Endothelial cell of umbilical vein (primary cell): ENCODE results near the gene RNF213. TPM values are rescaled to one million over a fixed set of nuclear protein-coding genes. Genes with fewer than 3 reads are reported as not detected.
A peak's percentile ranks its signal among the peaks of the same experiment; 100 is the strongest.

Source experiments
- BruUV-seq: library from RNA; stranded (reverse); fragments of 400-500 nt; replicated peaks from 2 replicates; lab custom pipeline; 2021; lab: Mats Ljungman, UMichigan
- CTCF ChIA-PET: fragments of 300-600, 350-600 bp; sonication (Branson Sonifier 250); formaldehyde crosslinking; loops from one replicate; lab custom pipeline; 2021; ENCODE audit warnings: antibody characterized with exemption, inconsistent platforms; lab: Charles Lee
- POLR2A ChIA-PET: fragments of 300-600, 350-600 bp; sonication (Branson Sonifier 250); formaldehyde crosslinking; loops from one replicate; lab custom pipeline; 2021; ENCODE audit warnings: antibody characterized with exemption, inconsistent platforms; lab: Charles Lee
- DNase-seq: peaks from one replicate; pipeline ENCODE4 v3.0.0-alpha.2; 2011; ENCODE audit warnings: low read depth, low spot score
- FAIRE-seq: peaks from 2 replicates; lab custom pipeline; 2011; peaks lifted over from hg19 to GRCh38; lab: Jason Lieb, UNC
- H2AFZ ChIP-seq: 2 replicates; pipeline ENCODE4 v1.6.0; 2012; ENCODE audit warnings: low read depth, low read length, control low read depth, inconsistent platforms
- H3K27ac ChIP-seq: 2 replicates; pipeline ENCODE4 v1.5.1; 2011; ENCODE audit warnings: low read depth, mild to moderate bottlenecking, control low read depth, low read length, moderate library complexity; ENCODE audit not compliant: insufficient read depth
- H3K27me3 ChIP-seq, 2 experiments: 2 replicates each; pipeline versions ENCODE4 v1.6.0 to v1.6.1; 2011; ENCODE audit warnings: low read length in 2 of 2, mixed read lengths in 1 of 2; ENCODE audit not compliant: control insufficient read depth in 2 of 2, insufficient read depth in 2 of 2
- H3K36me3 ChIP-seq, 2 experiments: 2 replicates in 1 of 2; 3 replicates in 1 of 2; pipeline ENCODE4 v1.5.1; 2011; ENCODE audit warnings: low read length in 2 of 2, mild to moderate bottlenecking in 1 of 2, moderate library complexity in 1 of 2; ENCODE audit not compliant: control insufficient read depth in 2 of 2, insufficient read depth in 2 of 2; ENCODE audit errors: extremely low read depth in 1 of 2
- H3K4me1 ChIP-seq: 3 replicates; pipeline ENCODE4 v1.5.1; 2011; ENCODE audit warnings: mild to moderate bottlenecking, low read length; ENCODE audit not compliant: control insufficient read depth, insufficient read depth; ENCODE audit errors: extremely low read depth
- H3K4me2 ChIP-seq: 2 replicates; pipeline ENCODE4 v1.6.1; 2011; ENCODE audit warnings: low read length, control low read depth, mixed read lengths; ENCODE audit not compliant: insufficient read depth
- H3K4me3 ChIP-seq, 3 experiments: fragments of 200-600 bp in 1 of 3; sonication (generic), shearing (Covaris generic) in 1 of 3; replicated peaks in 1 of 3; 2 replicates each; pipeline ENCODE4 v1.5.1; 2011 to 2016; ENCODE audit warnings: control low read depth in 3 of 3, low read length in 3 of 3, mild to moderate bottlenecking in 2 of 3, inconsistent platforms in 1 of 3, low read depth in 1 of 3, moderate library complexity in 1 of 3; ENCODE audit not compliant: insufficient read depth in 1 of 3
- H3K79me2 ChIP-seq: 2 replicates; pipeline ENCODE4 v1.6.0; 2012; ENCODE audit warnings: low read length, inconsistent platforms; ENCODE audit not compliant: control insufficient read depth, insufficient read depth
- H3K9ac ChIP-seq: replicated peaks from 2 replicates; pipeline ENCODE3; 2011; ENCODE audit warnings: low read length, control low read depth; ENCODE audit not compliant: insufficient read depth; ENCODE audit errors: extremely low read depth
- H3K9me1 ChIP-seq: replicated peaks from 3 replicates; pipeline ENCODE4 v1.6.0; 2011; ENCODE audit warnings: mild to moderate bottlenecking, low read length; ENCODE audit not compliant: control insufficient read depth, insufficient read depth; ENCODE audit errors: extremely low read depth
- H3K9me3 ChIP-seq: replicated peaks from 2 replicates; pipeline ENCODE4 v1.5.1; 2012; ENCODE audit warnings: low read length, inconsistent platforms; ENCODE audit not compliant: control insufficient read depth, insufficient read depth
- H4K20me1 ChIP-seq: replicated peaks from 2 replicates; pipeline ENCODE3; 2011; ENCODE audit warnings: mild to moderate bottlenecking, low read length; ENCODE audit not compliant: control insufficient read depth, insufficient read depth; ENCODE audit errors: extremely low read depth
- FOS ChIP-seq: IDR thresholded peaks from 2 replicates; pipeline ENCODE4 v1.6.1; 2011; ENCODE audit warnings: mild to moderate bottlenecking, low read length, moderate library complexity, borderline replicate concordance; ENCODE audit not compliant: insufficient read depth
- POLR2A ChIP-seq: IDR thresholded peaks from 2 replicates; pipeline ENCODE4 v1.6.1; 2012; ENCODE audit warnings: low read depth, mild to moderate bottlenecking, control low read depth, low read length
- POLR2AphosphoS5 ChIP-seq: IDR thresholded peaks from 2 replicates; pipeline ENCODE4 v1.6.1; 2012; ENCODE audit warnings: low read depth, mild to moderate bottlenecking, control low read depth, low read length, moderate library complexity; ENCODE audit not compliant: insufficient read depth
- dilution Hi-C: fragments of 300-500 bp; cut with MboI; formaldehyde crosslinking; loops from one replicate; pipeline ENCODE4 v1.15.0; 2019; ENCODE audit warnings: low sequenced_read_pairs; ENCODE audit not compliant: extremely low pct_ligation_motif_present
- intact Hi-C: fragments of 100-400 bp; cut with micrococcal nuclease; formaldehyde crosslinking; loops from one replicate; pipeline ENCODE4 v1.10.0; 2022
- polyA plus RNA-seq, 4 experiments: library from polyadenylated mRNA; depleted of rRNA in 3 of 4; stranded (reverse) in 3 of 4; unstranded in 1 of 4; fragments of >200 nt; gene quantifications; 2 replicates each; pipeline versions ENCODE4 v1.2.1 to v1.2.3, GENCODE V29; 2011 to 2012; ENCODE audit warnings: missing spikeins in 1 of 4
- total RNA-seq: library from RNA; stranded (reverse); gene quantifications from 2 replicates; pipeline ENCODE4 v1.2.3, GENCODE V29; 2021
- TF ChIP-seq, protein P1 (sequence below), 2 donors: IDR thresholded peaks; 1 replicate in 1 of 2; 2 replicates in 1 of 2; pipeline ENCODE4 v1.5.1; 2011; ENCODE audit warnings: low read length in 2 of 2, mild to moderate bottlenecking in 2 of 2, moderate library complexity in 2 of 2, control low read depth in 1 of 2, inconsistent platforms in 1 of 2, low read depth in 1 of 2; ENCODE audit not compliant: insufficient read depth in 1 of 2; ENCODE audit errors: extremely low read depth in 1 of 2
- TF ChIP-seq, protein P2 (sequence below): IDR thresholded peaks from 2 replicates; pipeline ENCODE4 v1.6.1; 2011; ENCODE audit not compliant: insufficient read depth, insufficient read length

The RNF213 gene
- total and polyA plus RNA-seq, 2 donors (not counting 3 experiments of a cell fraction or from before 2014, with no cell fraction given) = 36.5 to 116 TPM

DNA sequence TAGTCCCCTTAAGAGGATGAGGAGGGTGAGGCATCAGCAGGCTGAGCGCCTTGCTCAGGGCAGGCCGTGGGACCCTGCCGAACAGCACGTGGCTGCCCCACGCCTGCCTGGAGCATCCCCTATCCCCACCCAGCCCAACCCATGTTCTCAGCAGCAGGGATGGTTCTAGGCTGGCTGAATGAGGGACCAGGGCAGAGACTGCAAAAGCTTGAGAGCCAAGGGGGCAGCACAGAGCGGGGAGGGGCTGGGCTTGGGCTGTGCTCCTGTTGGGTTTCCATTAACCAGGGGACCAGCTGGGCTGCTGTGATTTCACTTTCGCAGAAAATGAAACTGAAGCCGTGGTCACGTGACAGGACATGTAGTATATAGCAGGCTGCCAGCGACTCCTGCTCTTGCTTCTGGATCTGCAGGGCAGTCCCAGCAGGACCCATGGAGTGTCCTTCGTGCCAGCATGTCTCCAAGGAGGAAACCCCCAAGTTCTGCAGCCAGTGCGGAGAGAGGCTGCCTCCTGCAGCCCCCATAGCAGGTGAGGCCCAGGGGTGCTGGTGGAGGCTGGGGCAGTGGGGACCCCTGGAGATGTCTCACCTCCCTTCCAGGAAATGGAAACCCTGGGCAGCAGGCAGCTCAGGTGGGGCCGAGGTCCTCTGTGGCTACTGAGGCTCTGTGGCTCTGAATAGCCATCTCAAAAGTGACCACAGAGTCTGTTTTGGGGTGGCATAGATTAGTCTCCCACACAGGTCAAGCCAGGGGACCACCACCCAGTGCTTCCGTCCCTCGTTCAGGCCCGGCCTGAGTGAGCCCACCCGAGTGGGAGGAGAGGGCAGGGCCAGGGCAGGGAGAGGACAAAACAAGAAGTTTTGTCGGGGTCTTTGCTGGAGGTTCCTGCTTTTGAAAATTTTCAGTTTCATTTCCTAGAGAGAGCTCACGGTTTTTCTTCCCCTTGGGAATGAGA is 2.9 kb downstream of the RNF213 start:
- TF ChIP-seq POLR2A (peak; percentile 77), FOS (no peak), POLR2AphosphoS5 (peak; percentile 41)
- TF ChIP-seq, protein P1, sequence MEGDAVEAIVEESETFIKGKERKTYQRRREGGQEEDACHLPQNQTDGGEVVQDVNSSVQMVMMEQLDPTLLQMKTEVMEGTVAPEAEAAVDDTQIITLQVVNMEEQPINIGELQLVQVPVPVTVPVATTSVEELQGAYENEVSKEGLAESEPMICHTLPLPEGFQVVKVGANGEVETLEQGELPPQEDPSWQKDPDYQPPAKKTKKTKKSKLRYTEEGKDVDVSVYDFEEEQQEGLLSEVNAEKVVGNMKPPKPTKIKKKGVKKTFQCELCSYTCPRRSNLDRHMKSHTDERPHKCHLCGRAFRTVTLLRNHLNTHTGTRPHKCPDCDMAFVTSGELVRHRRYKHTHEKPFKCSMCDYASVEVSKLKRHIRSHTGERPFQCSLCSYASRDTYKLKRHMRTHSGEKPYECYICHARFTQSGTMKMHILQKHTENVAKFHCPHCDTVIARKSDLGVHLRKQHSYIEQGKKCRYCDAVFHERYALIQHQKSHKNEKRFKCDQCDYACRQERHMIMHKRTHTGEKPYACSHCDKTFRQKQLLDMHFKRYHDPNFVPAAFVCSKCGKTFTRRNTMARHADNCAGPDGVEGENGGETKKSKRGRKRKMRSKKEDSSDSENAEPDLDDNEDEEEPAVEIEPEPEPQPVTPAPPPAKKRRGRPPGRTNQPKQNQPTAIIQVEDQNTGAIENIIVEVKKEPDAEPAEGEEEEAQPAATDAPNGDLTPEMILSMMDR (IDR thresholded peaks at IDR 0.05; ENCODE audit: extremely low read depth in 1 of 2, insufficient read depth in 1 of 2, low read depth in 1 of 2, low read length in 2 of 2) = peak in 1 of 2 donors; percentile 18
- TF ChIP-seq, protein P2, sequence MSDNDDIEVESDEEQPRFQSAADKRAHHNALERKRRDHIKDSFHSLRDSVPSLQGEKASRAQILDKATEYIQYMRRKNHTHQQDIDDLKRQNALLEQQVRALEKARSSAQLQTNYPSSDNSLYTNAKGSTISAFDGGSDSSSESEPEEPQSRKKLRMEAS = peak; percentile 85
- Histone ChIP-seq H3K79me2 (peaks cover 22% of the 10 kb centered on the region), H3K9me1 (no peaks in the 10 kb centered on the region), H3K4me1 (peaks cover 30% of the 10 kb centered on the region), H3K9ac (peak overlapping the region; percentile 29), H3K9me3 (no peaks in the 10 kb centered on the region), H4K20me1 (no peaks in the 10 kb centered on the region), H3K36me3 (peaks cover 2 to 4% of the 10 kb centered on the region in 2 experiments), H2AFZ (no peak overlapping the region), H3K4me3 (peak overlapping the region in 2 of 3 experiments; percentile 1 to 12), H3K4me2 (peak overlapping the region; percentile 71), H3K27me3 (no peaks in the 10 kb centered on the region), H3K27ac (no peak overlapping the region)
- DNase-seq (peak; percentile 86), FAIRE-seq (peak; percentile 97)
- POLR2A ChIA-PET = no interaction called here
- no TSS peak for BruUV-seq
- intact Hi-C loops = loop anchor here (2.0 to 5.0 kb wide), 3 partner anchors 15 to 116 kb away; partner anchors contain the start of gene EIF4A3
- dilution Hi-C loops = no loop called here
- CTCF ChIA-PET = interaction anchor here (0.6 to 1.2 kb wide), 3 partner anchors 14 to 116 kb away, joined by 3 to 6 read pairs (median 3); partner anchors contain the start of gene EIF4A3
